Measurements from ENCODE around the gene NPSR1. TPM values are rescaled to one million over a fixed set of nuclear protein-coding genes. Genes with fewer than 3 reads are reported as not detected.

Gene NPSR1
- total RNA-seq, 1 experiment from 2014 or later, result not detected

DNA sequence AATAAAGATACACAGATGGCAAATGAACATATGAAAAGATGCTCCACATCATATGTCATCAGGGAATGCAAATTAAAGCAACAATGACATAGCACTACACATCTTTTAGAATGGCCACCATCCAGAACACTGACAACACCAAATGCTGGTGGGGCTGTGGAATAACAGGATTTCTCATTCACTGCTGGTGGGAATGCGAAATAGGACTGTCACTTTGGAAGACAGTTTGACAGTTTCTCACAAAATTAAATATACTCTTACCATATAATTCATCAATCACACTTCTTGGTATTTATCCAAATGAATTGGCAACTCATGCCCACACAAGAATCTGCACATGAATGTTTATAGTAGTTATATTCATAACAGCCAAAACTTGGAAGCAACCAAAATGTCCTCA lies 68.2 kb downstream of the NPSR1 start:
- Mint-ChIP-seq H3K36me3 (ENCODE audit: insufficient read depth, unreplicated experiment) (no peaks in the 10 kb centered on the region), H3K4me3 (ENCODE audit: low read depth, unreplicated experiment) (no peak overlapping the region), H3K4me1 (ENCODE audit: low read depth, unreplicated experiment) (no peaks in the 10 kb centered on the region), H3K27ac (ENCODE audit: unreplicated experiment) (no peak overlapping the region), H3K27me3 (ENCODE audit: unreplicated experiment) (no peaks in the 10 kb centered on the region), H3K9me3 (ENCODE audit: low read depth, unreplicated experiment) (no peaks in the 10 kb centered on the region)
- TF ChIP-seq, protein P1, sequence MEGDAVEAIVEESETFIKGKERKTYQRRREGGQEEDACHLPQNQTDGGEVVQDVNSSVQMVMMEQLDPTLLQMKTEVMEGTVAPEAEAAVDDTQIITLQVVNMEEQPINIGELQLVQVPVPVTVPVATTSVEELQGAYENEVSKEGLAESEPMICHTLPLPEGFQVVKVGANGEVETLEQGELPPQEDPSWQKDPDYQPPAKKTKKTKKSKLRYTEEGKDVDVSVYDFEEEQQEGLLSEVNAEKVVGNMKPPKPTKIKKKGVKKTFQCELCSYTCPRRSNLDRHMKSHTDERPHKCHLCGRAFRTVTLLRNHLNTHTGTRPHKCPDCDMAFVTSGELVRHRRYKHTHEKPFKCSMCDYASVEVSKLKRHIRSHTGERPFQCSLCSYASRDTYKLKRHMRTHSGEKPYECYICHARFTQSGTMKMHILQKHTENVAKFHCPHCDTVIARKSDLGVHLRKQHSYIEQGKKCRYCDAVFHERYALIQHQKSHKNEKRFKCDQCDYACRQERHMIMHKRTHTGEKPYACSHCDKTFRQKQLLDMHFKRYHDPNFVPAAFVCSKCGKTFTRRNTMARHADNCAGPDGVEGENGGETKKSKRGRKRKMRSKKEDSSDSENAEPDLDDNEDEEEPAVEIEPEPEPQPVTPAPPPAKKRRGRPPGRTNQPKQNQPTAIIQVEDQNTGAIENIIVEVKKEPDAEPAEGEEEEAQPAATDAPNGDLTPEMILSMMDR (IDR thresholded peaks at IDR 0.05; ENCODE audit: unreplicated experiment), result no peak
- intact Hi-C loops (cut with micrococcal nuclease; ENCODE audit: unreplicated experiment), result no loop called here
- DNase-seq, result no peak
- BruUV-seq (replicated peaks), result no TSS peak
- CTCF ChIA-PET, result interaction anchor here (0.7 kb wide), 1 partner anchor 138 kb away, joined by 3 read pairs; no protein-coding TSS in a partner anchor

DNA sequence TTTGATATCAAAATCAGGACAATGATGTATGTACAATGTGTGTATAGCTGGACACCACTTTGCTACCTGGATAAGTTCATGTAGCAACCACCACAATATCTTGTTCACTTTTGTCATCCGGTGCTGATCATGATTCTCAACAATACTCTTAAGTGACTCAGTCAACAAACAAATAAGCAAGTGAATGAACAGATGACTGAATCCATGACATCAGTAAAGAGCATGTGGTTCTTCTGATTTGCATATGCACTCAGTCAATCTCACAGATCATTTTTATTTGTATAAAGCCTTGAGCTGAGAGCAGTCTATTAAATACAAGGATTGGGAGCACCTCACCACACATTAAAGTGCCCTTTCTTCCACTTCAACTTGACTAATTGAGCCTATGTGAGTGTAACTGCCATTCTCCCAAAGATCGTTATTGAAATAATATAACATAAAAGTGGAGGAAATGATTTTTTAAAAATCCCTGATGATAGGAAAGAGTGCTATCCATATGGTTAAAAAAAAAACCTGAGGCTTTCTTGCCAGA lies 69.5 kb downstream of the NPSR1 start:
- no TSS peak for BruUV-seq (replicated peaks)
- no peak overlapping the region for H3K27ac Mint-ChIP-seq (ENCODE audit: unreplicated experiment)
- intact Hi-C loops (cut with micrococcal nuclease; ENCODE audit: unreplicated experiment), result no loop called here
- H3K4me1 Mint-ChIP-seq (ENCODE audit: low read depth, unreplicated experiment), result no peaks in the 10 kb centered on the region
- TF ChIP-seq, protein P1 (IDR thresholded peaks at IDR 0.05; ENCODE audit: unreplicated experiment), result no peak
- CTCF ChIA-PET, result no interaction called here
- no peak overlapping the region for H3K4me3 Mint-ChIP-seq (ENCODE audit: low read depth, unreplicated experiment)
- DNase-seq, result no peak
- no peaks in the 10 kb centered on the region for H3K27me3 Mint-ChIP-seq (ENCODE audit: unreplicated experiment)
- no peaks in the 10 kb centered on the region for H3K9me3 Mint-ChIP-seq (ENCODE audit: low read depth, unreplicated experiment)
- no peaks in the 10 kb centered on the region for H3K36me3 Mint-ChIP-seq (ENCODE audit: insufficient read depth, unreplicated experiment)

DNA sequence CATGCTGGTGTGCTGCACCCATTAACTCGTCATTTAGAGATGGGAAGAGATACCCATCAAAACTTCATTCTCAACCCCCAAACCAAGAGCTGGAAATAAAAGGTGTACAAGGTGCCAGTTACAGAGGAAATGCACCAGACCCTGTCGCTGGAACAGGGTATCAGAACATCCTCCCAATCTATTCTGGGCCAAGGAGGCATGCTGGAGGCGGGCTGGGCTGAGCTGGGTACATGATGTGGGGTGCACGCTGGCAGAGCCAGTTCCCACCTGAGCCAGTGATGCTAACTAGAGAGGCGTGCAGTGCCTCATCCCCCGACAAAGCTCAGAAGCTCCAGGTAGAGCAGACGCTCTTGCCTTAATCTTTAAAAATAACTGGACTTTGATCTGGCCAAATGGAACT lies 70.1 kb downstream of the NPSR1 start:
- H3K27ac Mint-ChIP-seq (ENCODE audit: unreplicated experiment), result no peak overlapping the region
- no peaks in the 10 kb centered on the region for H3K27me3 Mint-ChIP-seq (ENCODE audit: unreplicated experiment)
- CTCF ChIA-PET, result no interaction called here
- no peaks in the 10 kb centered on the region for H3K4me1 Mint-ChIP-seq (ENCODE audit: low read depth, unreplicated experiment)
- H3K36me3 Mint-ChIP-seq (ENCODE audit: insufficient read depth, unreplicated experiment), result no peaks in the 10 kb centered on the region
- no TSS peak for BruUV-seq (replicated peaks)
- no peak for DNase-seq
- TF ChIP-seq, protein P1 (IDR thresholded peaks at IDR 0.05; ENCODE audit: unreplicated experiment), result no peak
- intact Hi-C loops (cut with micrococcal nuclease; ENCODE audit: unreplicated experiment), result no loop called here
- H3K4me3 Mint-ChIP-seq (ENCODE audit: low read depth, unreplicated experiment), result no peak overlapping the region
- no peaks in the 10 kb centered on the region for H3K9me3 Mint-ChIP-seq (ENCODE audit: low read depth, unreplicated experiment)

DNA sequence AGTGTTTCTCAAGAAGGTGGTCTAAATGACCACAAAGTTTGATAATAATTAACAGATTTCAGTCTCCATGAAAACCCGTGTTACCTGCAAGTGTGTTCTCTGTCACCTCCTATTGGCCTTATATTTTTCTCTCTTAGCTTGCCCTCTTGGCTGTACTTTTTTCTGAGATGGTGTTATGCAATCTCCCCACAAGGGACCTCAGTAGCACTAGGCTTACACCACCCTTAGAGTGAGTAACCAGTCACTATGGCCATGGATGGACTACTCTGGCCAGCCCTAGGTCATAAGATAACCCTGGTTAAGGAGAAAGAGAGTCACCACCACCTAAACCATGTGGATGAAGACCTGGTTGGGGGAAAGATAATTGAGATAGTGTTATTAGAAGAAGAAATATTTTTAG lies 76.8 kb downstream of the NPSR1 start:
- no peak for DNase-seq
- no peaks in the 10 kb centered on the region for H3K27me3 Mint-ChIP-seq (ENCODE audit: unreplicated experiment)
- H3K27ac Mint-ChIP-seq (ENCODE audit: unreplicated experiment), result no peak overlapping the region
- TF ChIP-seq, protein P1 (IDR thresholded peaks at IDR 0.05; ENCODE audit: unreplicated experiment), result no peak
- BruUV-seq (replicated peaks), result no TSS peak
- CTCF ChIA-PET, result no interaction called here
- H3K9me3 Mint-ChIP-seq (ENCODE audit: low read depth, unreplicated experiment), result no peaks in the 10 kb centered on the region
- no peak overlapping the region for H3K4me3 Mint-ChIP-seq (ENCODE audit: low read depth, unreplicated experiment)
- H3K4me1 Mint-ChIP-seq (ENCODE audit: low read depth, unreplicated experiment), result peaks cover 8% of the 10 kb centered on the region
- H3K36me3 Mint-ChIP-seq (ENCODE audit: insufficient read depth, unreplicated experiment), result no peaks in the 10 kb centered on the region
- intact Hi-C loops (cut with micrococcal nuclease; ENCODE audit: unreplicated experiment), result no loop called here

Measured in Calu3 (cell line).